Fibroblast of lung (primary cell): ENCODE results near the gene CALD1.

Source experiments
- CTCF ChIP-seq, 2 donors: IDR thresholded peaks in 1 of 2; conservative IDR thresholded peaks in 1 of 2; 1 replicate in 1 of 2; 2 replicates in 1 of 2; pipeline ENCODE4 v1.5.1; 2011 to 2012; ENCODE audit warnings: low read length in 2 of 2, control low read depth in 1 of 2, inconsistent platforms in 1 of 2, low read depth in 1 of 2, mild to moderate bottlenecking in 1 of 2
- EZH2 ChIP-seq: IDR thresholded peaks from 2 replicates; pipeline ENCODE4 v1.5.1; 2012; ENCODE audit warnings: low read length, control low read depth, mild to moderate bottlenecking; ENCODE audit errors: missing control alignments

- TF ChIP-seq CTCF (conservative IDR thresholded peaks at IDR 0.05 in 1 of 2, IDR thresholded peaks at IDR 0.05 in 1 of 2; ENCODE audit: low read depth in 1 of 2, low read length in 2 of 2) (no peak), EZH2 (no peak)
Measured at GRCh38 chr7:134847851-134848588, 68.6 kb downstream of the CALD1 start.
